Endothelial cell of coronary artery (primary cell): ENCODE results near the gene POM121. TPM values are rescaled to one million over a fixed set of nuclear protein-coding genes. Genes with fewer than 3 reads are reported as not detected.

Experiments
- total RNA-seq: library from RNA; depleted of rRNA; stranded (reverse); fragments of >200 nt; gene quantifications from 2 replicates; pipeline ENCODE4 v1.2.3, GENCODE V29; 2014

Gene POM121
- 4.3 and 5.5 TPM in 2 replicates for total RNA-seq

DNA sequence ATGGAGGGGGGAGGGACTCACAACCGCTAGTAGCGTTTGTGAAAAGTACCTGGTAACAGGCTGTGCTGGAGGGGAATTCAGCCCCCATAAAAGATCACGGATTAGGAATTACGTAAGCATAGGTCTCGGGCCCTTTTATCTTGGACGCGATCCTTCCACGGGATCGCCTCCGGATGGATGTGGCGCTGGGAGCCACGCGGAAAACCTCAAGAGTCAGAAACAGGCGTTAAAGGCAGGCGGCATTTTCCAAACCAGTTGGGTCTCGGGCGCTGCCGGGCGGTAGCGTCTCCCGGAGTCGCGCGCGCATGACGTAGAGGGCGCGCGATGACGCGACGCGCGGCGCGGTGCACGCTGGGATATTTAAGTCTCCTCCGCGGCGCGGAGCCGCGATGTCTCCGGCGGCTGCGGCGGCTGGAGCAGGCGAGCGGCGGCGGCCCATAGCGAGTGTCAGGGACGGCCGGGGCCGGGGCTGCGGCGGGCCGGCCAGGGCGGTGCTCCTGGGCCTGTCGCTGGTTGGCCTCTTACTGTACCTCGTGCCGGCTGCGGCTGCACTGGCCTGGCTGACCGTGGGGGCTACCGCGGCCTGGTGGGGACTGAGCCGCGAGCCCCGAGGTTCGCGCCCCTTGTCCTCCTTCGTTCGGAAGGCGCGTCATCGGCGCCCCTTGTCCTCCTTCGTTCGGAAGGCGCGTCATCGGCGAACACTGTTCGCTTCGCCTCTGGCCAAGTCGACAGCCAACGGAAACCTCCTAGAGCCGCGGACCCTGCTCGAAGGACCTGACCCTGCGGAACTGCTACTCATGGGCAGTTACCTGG is at the start of gene POM121:
POM121 (plus strand) TSS at position 363 of the 813 bp plus-strand sequence; CDS start at position 390, 27 bp downstream.

GRCh38 chr7:72968980-72969516 is 44.2 kb downstream of the POM121 start, which contains the start of gene TRIM74:
Gene TRIM74 (minus strand): TSS chr7:72969466. CDS start chr7:72966157, 3,309 bp downstream.

Other genes starting within 250 kb of the POM121 start
- 4.8 and 9.4 TPM in 2 replicates for gene TYW1B, start 96.9 kb upstream of the POM121 start, total RNA-seq
- gene TRIM74, start 44.4 kb downstream of the POM121 start, total RNA-seq: 0.19 TPM in 1 of 2 replicates, not detected in the other
- not detected in 2 replicates for gene SPDYE8, start 104.7 kb downstream of the POM121 start, total RNA-seq
- not detected in 2 replicates for gene SPDYE11, start 132.8 kb downstream of the POM121 start, total RNA-seq
- not detected in 2 replicates for gene SPDYE9, start 160.9 kb downstream of the POM121 start, total RNA-seq